Fibroblast of pulmonary artery (primary cell): ENCODE data around the gene CNTD1.
A peak's percentile ranks its signal among the peaks of the same experiment; 100 is the strongest.
"Not testable (repeated sequence)": the region's sequence is repeated elsewhere in the genome, so short reads cannot be mapped to it uniquely, and the experiment has no call there.

ENCODE experiments used
- DNase-seq: peaks from one replicate; pipeline ENCODE4 v3.0.0-alpha.2; 2010; ENCODE audit warnings: low read depth
- H3K4me3 ChIP-seq: replicated peaks from 2 replicates; pipeline ENCODE4 v1.5.1; 2011; ENCODE audit warnings: low read depth, mild to moderate bottlenecking, control low read depth, low read length, moderate library complexity
- TF ChIP-seq, protein P1 (sequence below): IDR thresholded peaks from 2 replicates; pipeline ENCODE4 v1.5.1; 2011; ENCODE audit warnings: mild to moderate bottlenecking, control low read depth, low read length, inconsistent platforms; ENCODE audit errors: missing control alignments

CNTD1 gene

GRCh38 chr17:42846594-42847280, 48.1 kb downstream of the CNTD1 start:
- TF ChIP-seq, protein P1, sequence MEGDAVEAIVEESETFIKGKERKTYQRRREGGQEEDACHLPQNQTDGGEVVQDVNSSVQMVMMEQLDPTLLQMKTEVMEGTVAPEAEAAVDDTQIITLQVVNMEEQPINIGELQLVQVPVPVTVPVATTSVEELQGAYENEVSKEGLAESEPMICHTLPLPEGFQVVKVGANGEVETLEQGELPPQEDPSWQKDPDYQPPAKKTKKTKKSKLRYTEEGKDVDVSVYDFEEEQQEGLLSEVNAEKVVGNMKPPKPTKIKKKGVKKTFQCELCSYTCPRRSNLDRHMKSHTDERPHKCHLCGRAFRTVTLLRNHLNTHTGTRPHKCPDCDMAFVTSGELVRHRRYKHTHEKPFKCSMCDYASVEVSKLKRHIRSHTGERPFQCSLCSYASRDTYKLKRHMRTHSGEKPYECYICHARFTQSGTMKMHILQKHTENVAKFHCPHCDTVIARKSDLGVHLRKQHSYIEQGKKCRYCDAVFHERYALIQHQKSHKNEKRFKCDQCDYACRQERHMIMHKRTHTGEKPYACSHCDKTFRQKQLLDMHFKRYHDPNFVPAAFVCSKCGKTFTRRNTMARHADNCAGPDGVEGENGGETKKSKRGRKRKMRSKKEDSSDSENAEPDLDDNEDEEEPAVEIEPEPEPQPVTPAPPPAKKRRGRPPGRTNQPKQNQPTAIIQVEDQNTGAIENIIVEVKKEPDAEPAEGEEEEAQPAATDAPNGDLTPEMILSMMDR, result no peak
- no peak overlapping the region for H3K4me3 ChIP-seq
- peak; percentile 57 for DNase-seq

DNA sequence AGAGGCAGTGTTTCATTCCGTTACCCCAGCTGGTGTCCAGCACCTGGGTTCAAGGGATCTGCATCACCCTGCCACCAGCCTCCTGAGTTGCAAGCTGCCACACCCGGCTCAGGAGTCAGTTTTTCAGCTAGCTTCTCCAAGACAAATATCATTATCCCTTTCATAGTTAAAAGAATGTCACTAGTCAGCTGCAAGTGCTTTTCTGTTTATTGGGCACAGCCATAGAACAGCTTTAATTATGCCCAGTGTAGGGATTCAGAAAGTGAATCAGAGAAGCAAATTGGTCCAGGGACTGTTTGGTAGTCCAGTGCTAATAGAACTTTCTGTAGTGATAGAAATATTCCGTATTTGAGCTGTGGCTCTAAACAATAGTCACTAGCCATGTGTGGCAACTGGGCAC, 49.4 kb downstream of the CNTD1 start:
- TF ChIP-seq, protein P1, result no peak
- H3K4me3 ChIP-seq, result no peak overlapping the region

DNA sequence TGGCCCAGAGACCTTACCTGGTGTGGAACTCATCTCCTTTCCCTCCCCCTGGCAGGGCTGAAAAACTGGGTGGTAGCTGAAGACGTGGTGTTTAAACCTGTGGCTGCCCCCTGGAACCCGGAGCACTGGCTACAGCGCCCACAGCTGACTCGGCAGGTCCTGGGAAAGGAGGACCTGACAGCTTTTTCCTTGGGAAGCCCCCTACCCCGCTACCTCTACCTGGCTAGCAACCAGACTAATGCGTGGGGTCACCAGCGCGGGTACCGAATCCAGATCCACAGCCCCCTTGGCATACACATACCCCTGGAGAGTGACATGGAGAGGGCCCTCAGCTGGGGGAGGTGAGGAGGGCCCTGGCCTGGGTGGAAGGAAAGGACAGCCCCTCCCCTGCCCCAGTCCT, 50.4 kb downstream of the CNTD1 start:
- no peak for DNase-seq
- H3K4me3 ChIP-seq, result no peak overlapping the region
- TF ChIP-seq, protein P1, result no peak

More for the DNA sequence above, 49.4 kb downstream of the CNTD1 start:
- no peak for DNase-seq

DNA sequence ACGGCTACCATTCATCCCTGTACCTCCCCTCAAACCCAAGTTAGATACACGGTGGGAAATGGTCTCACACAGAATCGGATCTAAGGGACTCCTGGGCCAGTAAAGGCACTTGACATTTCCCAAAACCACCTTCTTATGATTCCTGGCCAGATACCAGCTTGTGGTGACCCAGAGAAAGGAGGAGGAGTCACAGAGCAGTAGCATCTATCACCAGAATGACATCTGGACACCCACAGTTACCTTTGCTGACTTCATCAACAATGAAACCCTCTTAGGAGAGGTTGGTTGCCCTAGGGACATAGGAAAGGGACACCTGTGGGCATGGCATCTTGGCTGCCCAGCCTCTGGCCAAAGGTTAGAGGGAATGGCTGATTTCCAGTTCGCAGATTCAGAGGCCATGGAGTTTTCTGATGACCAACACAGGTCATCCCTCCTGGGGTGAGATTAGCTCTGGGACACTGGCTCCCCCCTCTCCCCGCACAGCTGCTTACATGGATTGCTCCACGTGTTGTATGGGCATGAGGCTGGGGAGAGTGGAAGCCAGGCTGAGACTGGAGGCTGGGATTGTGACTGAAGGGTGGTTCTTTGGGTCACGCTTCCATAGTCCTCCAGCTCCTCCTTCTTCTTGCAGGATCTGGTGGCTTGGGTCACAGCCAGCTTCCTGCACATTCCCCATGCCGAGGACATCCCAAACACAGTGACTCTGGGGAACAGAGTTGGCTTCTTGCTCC, 51.0 kb downstream of the CNTD1 start:
- TF ChIP-seq, protein P1, result no peak
- H3K4me3 ChIP-seq, result no peak overlapping the region
- no peak for DNase-seq

DNA sequence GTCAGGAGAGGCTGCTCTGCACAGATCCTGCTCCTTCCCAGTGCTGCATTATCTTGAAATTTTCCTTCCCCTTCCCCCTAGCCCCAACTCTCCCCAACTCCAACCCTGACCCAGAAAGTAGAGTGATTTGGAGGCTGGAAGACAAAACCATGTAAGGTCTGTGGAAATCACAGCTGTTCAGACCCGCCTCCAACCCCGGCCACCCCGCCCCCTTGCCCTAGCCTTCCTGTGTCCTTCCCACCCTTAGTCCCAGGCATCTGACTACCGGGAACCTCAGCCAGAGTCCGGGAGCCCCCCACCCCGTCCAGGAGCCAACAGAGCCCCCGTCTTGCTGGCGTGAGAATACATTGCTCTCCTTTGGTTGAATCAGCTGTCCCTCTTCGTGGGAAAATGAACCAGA, 52.3 kb downstream of the CNTD1 start, which contains the start of gene AOC3:
Gene AOC3 (plus strand): TSS at position 246 of the 400 bp plus-strand sequence. CDS start 145 bp downstream, at position 391.
- no peak for DNase-seq
- H3K4me3 ChIP-seq, result no peak within 1 kb of the TSS
- TF ChIP-seq, protein P1, result no peak

DNA sequence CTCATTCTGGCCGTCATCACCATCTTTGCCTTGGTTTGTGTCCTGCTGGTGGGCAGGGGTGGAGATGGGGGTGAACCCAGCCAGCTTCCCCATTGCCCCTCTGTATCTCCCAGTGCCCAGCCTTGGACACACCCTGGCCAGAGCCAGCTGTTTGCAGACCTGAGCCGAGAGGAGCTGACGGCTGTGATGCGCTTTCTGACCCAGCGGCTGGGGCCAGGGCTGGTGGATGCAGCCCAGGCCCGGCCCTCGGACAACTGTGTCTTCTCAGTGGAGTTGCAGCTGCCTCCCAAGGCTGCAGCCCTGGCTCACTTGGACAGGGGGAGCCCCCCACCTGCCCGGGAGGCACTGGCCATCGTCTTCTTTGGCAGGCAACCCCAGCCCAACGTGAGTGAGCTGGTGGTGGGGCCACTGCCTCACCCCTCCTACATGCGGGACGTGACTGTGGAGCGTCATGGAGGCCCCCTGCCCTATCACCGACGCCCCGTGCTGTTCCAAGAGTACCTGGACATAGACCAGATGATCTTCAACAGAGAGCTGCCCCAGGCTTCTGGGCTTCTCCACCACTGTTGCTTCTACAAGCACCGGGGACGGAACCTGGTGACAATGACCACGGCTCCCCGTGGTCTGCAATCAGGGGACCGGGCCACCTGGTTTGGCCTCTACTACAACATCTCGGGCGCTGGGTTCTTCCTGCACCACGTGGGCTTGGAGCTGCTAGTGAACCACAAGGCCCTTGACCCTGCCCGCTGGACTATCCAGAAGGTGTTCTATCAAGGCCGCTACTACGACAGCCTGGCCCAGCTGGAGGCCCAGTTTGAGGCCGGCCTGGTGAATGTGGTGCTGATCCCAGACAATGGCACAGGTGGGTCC, 52.9 kb downstream of the CNTD1 start:
- not testable (repeated sequence) for DNase-seq

DNA sequence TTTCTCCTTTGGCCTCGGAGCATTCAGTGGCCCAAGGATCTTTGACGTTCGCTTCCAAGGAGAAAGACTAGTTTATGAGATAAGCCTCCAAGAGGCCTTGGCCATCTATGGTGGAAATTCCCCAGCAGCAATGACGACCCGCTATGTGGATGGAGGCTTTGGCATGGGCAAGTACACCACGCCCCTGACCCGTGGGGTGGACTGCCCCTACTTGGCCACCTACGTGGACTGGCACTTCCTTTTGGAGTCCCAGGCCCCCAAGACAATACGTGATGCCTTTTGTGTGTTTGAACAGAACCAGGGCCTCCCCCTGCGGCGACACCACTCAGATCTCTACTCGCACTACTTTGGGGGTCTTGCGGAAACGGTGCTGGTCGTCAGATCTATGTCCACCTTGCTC, 53.7 kb downstream of the CNTD1 start:
- TF ChIP-seq, protein P1, result no peak
- no peak overlapping the region for H3K4me3 ChIP-seq
- no peak for DNase-seq

More for the DNA sequence above, 52.9 kb downstream of the CNTD1 start:
- not testable (repeated sequence) for H3K4me3 ChIP-seq
